ELF-1 (cell line): ENCODE data around the gene AKR1B1.

Experiments
- DNase-seq: peaks from one replicate; pipeline ENCODE4 v3.0.0-alpha.2; 2016; ENCODE audit warnings: low read depth, low spot score

AKR1B1 gene

DNA sequence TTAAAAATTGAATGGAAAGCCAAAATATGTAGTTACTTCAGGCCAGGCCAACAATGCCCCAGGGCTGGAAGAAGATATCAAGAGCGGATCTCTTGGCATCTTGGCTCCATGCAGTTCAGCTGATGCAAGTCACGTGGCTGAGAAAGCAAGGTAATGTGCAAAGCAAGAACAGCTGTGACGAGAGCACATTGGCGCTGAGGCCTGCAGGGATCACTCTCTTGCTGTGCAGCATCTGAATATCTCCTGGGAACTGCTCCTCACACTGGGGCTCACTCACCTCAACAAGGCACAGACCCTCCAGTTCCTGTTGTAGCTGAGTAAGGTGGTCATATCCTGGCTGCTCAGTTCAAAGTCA, 14.0 kb downstream of the AKR1B1 start:
- DNase-seq: no peak

DNA sequence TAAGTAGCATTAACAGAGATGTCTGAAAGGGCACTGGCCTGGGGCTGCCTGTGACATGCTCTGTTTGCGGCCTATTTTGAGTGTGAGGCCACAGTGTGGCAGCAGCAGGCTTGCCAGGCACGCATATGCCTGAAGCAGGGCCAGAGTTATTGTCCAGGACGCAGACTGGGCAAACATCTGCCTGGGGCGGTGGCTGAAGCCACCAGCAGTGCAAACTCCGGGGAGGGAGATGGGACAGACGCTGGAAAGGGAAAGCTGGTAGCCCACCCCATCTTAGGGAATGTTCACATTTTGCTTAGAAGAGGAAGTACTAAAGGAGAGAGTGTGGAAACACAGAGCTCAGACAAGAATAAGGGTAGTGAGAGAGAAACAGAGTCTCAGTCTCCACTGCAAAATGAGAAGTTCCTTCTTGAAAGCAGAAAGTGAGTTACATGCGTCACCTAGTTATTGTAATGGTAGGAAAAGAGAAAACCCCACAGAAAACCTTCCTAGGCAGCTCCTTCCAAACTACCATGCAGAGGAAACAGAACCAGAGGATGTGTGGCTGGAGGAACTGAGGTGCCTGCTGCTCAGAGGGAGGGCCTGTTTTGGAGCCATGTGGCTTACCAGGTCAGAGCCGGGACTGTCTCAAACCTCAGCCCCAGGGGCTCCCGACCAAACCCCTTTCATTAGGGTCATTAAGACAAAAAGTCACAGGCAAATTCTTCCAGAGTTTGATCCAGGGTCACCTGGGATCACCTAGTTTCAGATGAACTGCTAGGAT, 14.5 kb downstream of the AKR1B1 start:
- no peak for DNase-seq

DNA sequence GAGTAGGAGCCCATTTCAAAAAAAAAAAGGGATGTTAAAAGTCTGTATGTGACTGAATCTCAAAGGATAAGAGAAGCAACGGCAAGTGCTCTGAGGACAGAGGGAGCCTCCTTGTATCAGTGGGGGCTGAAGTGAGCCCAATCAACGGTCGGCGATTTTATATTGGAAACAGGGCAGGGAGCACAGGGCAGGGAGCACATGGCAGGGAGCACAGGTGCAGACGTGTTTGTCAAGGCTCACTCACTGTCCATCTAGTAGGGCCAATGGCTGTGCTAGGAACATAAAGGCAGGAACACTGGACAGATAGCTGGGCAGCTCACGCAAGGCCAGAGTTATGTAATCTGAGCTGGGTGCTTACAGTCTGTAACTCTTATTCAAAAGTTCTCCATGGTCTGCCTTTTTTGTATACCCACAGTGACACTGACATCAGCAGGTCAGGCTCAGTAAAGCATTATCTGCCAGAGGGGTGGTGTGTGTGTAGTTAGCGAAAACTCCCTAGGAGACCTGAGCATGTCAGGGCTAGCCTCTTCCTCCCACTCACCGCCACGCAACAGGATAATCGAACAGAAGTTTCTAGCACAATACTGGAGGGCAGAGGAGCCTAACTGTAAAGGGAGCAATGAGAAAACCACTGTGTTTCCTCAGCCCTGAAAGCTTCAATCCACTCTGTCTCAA, 15.4 kb downstream of the AKR1B1 start:
- DNase-seq: no peak

DNA sequence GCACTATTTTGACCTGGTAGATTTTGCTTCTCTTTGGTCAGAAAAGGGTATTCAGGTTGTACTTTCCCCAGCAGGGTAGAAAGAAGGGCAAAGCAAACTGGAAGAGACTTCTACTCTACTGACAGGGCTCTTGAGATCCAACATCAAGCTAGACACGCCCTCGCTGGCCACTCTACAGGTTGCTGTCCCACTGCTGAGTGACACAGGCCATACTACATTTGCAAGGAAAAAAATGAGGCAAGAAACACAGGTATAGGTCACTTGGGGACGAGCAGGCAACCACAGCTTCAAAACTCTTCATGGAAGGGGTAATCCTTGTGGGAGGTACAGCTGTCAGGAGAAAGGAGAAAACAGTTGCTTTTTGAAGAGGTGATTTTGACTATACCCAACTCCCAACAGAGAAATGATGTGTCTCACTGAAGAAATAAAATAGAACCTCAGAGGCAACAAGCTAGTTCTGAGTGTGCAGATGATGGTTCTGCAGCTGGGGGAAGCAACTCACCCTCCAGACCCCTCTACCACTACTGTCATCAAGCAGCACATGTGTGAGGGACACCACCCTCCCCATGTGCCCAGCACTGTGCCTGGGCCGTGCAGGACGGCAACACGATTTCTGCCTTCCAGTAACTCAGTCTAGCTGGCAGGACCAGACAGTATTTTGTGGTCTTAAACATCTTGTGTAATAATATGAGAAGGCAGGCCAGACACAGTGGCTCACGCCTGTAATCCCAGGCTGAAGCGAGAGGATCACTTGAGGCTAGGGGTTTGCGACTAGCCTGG, 16.3 kb downstream of the AKR1B1 start:
- no peak for DNase-seq

DNA sequence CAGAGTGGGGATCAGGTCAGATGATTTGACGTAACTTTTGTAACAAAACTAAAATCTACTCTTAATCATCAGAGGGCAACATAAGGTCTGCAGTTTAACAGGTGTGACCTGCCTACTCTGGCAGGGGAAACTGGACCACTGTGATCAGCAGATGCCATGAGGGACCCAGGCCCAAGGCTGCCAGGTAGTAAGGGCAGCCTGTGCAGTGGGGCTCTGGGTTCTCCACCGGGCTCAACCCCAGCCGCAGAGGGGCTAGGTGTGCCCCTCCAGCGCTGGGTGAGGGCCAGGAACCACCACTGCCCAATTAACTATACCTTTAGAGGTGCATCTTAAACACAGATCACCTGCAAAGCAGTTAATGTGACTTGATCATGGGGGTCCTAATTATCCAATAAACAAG, 17.6 kb downstream of the AKR1B1 start:
- DNase-seq: no peak

DNA sequence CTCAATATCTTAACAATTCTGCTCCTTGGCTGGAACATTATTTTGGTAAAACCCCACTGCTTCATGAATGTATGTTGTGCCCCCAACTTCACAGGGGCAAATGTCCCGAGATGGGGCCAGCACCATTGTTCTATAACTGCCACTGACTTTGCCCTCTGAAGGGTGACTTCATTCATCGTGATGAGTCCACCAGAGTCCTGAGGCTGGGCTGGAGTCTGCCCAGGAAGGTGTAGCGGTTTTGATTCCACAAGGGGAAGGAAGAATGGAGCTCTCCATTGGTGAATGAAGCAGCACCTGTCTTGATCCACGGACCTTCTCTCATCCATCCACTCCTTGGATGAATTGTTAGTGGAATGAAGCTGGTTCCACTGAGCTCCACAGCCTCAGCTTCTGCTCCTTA, 18.4 kb downstream of the AKR1B1 start:
- no peak for DNase-seq

DNA sequence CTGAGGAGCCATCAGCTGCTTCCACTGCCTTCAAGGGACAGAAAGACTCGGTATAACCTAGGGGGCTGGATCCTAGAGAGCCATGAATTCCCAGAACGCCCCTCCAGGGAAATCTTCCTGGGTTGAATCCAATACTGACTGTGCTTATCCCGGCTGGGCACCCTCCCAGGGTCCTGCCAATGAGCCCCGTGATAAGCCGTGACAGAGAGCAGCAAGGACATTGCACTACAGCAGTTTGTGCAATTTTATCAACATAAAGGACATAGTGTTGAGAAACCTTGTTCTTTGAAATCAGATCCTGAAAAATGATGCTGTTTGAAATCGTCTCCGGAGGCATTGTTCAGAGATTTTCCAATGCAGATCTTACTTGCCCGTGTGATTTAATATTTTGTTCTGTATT, 18.8 kb downstream of the AKR1B1 start:
- DNase-seq: no peak

DNA sequence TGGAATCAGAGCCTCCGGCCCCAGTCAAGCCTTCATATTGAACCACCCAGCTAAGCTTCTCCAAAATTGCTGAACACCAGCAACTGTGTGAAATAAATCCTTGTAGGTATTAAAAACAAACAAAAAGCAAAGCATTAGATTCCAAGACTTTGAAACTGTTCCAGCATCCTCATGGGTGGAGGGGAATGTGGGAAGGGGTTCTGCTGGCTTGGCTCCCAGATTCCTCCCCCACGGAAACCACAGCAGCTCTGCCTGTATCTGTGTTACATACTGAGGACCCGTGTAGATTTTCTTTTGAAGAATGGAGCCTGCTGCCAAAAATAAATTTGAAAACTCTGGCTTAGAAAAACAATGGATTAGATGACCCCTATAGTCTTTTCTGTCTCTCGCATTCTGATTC, 20.0 kb downstream of the AKR1B1 start:
- DNase-seq: no peak

DNA sequence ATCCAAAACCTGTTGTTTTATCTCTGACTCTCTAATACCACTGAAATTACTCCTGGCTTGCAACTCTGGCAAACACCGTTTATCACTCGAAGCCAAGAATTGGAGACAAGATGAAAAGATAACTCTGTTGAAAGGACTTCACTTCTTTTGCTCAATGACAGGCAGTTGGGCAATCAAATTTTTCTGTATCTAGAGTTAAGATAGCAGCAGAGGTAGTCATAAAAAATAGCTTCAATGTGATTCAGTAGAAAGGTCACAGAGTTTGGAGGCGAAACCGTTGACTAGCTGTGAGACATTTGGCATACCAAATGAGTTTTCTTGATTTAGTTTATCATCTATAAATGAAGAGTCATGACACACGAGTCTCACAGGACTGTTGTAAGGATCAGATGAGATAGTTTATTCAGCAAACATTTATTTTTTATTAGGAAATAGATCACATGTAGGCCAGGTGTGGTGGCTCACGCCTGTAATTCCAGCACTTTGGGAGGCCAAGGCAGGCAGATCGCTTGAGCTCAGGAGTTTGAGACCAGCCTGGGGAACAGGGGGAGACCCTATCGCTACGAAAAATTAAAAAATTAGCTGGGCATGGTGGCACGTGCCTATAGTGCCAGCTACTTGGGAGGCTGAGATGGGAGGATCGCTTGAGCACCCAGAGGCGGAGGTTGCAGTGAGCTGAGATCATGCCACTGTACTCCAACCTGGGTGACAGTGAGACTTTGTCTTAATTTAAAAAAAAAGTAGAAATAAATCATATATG, 23.6 kb downstream of the AKR1B1 start:
- DNase-seq: no peak

DNA sequence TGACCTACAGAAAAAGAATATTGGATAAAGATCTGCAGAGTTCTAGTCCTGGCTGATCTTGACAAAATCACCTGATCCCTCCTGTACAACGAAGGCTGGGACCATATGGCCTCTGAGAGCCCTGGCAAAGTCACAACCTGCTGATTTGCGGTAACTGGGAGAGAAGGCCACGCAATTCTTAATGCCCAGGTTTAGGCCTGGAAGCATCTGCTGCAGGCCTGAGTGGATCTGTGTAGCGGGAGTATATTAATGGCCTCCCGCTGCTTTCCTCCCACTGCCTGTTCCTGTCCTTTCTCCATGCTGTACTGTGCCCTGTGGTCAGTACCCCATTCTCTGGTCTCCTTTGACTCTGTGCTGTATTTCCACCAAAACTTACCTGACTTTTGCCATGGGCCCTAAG, 24.2 kb downstream of the AKR1B1 start:
- no peak for DNase-seq

DNA sequence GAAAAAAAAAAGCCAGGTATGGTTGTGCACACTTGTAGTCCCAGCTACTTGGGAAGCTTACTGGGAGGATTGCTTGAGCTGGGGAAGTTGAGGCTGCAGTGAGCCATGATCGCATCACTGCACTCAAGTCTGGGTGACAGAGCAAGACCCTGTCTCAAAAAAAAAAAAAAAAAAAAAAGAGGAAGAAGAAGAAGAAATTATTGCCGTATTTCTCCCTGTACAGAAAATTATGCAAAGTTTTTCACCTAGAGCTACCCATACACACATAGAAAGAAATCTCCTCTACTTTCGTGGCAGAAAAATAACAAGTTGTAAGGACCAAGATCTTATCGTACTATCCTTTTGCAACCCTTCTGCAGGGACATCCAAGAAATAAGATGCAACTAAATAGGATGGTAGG, 25.5 kb downstream of the AKR1B1 start:
- no peak for DNase-seq

DNA sequence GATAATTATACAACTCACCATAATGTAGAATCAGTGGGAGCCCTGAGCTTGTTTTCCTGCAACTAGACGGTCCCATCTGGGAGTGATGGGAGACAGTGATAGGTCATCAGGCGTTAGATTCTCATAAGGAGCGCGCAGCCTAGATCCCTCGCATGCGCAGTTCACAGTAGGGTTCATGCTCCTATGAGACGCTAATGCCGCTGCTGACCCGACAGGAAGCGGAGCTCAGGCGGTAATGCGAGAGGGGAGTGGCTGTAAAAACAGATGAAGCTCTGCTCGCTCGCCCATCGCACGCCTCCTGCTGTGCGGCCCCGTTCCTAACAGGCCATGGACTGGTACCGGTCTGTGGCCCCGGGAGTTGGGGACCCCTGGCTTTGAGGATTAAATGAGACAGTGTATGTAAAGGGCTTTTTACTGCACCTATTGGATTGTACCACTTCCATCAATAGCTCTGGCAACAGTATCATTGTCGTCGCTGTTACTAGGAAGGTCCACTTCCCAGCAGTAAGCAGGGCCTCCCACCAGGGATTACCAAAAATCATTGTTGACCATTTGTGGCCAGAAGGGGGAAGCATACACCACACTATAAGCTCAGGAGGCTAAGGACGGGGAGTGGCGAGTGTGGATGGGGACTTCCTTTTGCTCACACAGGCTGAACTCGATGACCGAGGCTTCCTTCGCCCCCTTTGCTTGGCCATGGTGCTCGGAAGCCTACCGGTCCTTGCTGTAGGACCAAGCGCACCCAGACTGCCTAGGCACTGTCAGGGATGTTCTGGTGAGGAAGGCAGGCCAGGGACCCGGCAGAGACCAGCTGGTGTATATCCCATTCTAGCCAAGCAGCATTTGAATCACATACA, 26.4 kb downstream of the AKR1B1 start:
- DNase-seq: peak; percentile 96

DNA sequence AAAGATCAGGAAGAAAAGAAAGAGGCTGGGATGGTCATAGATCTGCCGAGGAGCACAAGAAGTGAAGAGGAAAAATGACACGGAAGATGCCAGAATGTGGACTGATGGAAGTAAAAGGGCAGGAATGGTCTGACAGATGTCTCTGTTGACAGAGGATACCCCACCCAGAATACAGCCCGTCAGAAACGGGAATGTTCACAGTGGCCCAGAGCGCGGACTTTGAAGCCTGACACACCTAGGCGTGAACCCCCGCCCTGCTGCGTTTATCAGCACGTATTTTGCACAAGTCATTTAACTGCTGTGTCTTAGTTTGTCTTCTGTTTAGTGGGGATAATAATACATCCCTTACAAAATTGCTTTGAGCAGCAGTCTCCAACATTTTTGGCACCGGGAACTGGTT, 27.1 kb downstream of the AKR1B1 start:
- DNase-seq: no peak

DNA sequence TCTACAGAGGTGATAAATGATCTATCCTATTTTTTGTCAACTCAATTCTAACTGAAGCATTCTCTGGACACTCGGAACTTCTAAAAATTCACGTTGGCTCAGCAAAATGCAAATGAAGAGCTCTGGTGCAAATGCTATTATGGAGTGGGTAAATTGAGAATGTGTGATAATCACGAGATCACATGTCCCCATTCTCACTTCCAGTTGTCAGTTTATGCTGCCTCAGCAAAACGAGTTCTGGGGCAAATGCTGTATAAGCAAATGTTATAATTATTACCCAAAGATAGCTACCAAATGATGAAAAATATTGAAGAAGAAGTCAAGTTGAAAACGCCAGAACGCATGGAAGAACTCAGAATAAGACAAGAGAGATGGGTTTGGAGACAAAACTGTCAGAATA, 29.4 kb downstream of the AKR1B1 start:
- DNase-seq: no peak

DNA sequence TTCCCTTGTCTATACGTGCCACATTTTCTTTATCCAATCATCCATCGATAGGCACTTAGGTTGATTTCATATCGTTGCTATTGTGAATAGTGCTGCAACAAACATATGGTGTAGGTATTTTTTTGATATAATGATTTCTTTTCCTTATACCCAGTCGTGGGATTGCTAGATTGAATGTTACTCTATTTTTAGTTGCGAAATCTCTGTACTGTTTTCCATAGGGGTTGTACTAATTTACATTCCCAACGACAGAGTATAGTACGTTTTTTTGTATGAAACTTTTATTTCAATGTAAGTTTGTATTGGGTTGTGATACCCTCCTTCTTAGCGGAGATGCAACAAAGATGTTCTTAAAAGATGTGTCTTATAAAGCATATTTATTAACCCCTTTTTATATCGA, 30.0 kb downstream of the AKR1B1 start:
- no peak for DNase-seq

DNA sequence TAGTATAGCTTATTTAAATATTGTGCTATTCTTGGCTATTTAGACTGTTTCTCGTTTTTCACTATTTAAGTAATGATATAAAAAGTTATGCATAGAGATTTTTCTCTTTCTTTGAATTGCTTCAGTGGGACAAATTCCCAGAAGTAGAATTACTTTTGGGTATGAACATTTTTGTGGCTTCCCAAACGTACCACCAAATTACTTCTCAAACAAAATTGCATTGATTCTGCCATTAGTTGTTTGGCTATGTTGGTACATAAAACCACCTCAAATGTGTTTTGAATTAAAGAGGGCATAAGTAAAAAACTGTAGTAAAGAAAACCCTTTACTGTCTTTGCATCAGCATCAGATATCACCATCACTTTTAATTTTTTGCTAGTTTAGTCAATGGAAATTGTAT, 31.0 kb downstream of the AKR1B1 start:
- DNase-seq: no peak

DNA sequence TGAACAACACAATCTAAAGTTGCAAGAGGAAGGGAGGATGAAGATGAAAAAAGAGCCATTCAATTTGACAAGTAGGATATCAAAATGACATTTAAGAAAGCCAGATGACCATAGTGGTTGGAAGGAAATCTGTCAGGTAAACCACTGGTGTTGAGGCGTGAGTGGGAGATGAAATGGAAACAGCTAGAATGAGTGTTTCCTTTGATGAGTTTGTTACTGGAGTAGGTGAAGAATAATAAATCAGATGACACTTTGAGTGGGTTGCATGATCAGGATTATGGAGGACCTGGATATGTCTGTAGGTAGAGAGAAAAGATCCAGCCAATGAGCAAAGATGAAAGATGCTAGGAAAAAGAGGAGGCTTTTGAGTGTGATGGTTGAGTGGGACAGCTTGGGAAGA, 33.1 kb downstream of the AKR1B1 start:
- DNase-seq: no peak

DNA sequence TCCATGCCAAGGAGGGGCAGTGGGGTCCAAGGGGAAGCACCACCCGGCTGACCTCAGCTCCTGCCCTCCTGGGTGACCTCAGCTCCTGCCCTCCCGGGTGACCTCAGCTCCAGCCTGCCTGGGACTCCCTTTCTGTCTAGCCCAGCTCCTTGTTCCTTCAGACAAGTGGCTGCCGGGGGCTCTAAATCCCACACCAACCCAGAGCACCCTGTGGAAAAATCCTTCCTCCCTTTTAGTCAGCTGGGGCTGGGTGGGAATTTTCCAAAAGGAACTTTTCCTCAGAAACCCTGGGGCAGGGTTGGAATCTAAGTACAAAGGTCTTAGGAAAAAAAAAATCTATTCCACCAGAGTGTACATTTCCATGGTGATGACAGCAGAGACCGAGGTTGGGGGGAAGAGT, 36.3 kb downstream of the AKR1B1 start:
- DNase-seq: no peak

DNA sequence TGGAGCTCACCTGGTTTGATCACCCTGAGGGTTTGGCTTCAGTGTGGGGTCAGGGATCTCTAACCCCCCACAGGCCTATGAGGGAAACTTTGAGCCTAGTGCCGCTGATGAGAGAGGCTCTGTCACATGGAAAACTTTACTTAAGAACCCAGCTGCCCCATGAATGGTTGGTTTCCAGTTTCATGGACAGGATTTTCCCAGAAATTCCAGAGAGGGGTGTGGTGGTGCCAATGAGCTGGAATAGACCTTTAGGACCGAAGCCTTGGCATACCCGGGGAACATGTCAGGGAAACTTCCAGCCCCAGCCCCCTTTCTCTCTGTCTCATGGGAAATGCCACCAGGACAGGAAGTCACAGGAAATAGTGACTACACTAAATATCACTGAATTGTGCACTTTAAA, 36.9 kb downstream of the AKR1B1 start:
- no peak for DNase-seq

DNA sequence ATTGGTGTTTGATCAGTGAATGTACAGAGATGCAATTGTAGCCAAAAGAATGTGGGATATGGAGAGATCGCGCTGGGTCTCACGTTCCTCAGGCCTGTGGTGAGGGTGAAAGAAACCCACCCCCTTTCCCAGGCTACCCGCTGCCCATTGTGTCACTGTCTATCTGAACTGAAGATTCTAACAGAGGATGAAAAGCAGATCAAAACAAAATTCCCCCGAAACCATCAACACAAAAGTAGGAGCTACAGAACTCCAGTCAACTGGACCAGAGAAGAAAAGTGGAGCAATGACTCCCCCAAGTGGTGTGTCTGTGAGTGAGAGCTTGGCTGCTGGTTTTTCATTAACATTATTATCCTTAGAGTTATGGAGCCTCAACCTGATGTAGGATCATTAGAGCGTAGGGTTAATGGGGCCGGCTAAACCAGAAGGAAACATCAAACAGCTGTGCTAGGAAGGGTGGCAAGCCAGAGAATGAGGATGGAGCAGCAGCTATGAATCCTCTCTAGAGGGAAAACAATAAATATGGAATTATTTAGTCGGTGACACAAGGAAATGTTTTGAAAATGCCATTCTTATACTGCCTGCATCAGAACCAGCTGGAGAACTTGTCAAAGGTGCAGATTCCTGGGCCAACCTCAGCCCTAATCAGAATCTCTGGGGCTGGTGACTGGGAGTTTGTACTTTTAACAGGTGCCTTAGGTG, 38.3 kb downstream of the AKR1B1 start:
- DNase-seq: peak; percentile 39

DNA sequence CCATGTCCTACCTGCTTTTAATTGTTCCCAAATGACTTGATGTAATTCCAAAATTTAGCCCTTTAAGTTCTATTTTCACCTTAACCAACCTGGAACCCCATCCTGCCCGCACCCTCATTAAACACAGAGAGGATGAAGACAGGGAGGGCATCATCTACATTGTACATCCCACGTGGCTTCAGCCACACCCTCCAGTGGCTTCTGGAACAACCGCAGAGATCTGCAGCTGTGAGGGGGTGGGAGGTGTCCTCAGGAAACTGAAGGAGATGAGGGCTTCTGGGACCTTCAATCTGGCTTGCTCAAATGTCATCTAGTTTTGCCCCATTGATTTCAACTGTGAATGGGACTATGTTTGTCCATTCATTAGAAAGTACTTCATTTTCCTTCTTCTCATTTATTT, 39.0 kb downstream of the AKR1B1 start:
- DNase-seq: no peak
